ENCODE measurements around the gene GLRX2.
"Not testable (repeated sequence)": the region's sequence is repeated elsewhere in the genome, so short reads cannot be mapped to it uniquely, and the experiment has no call there.

The GLRX2 gene

GRCh38 chr1:193120604-193121166 is 15.5 kb upstream of the GLRX2 start:
- Histone ChIP-seq H3K4me3 (ENCODE audit: low read depth, low read length) (no peak overlapping the region), H3K4me1 (no peaks in the 10 kb centered on the region), H3K27me3 (no peaks in the 10 kb centered on the region), H3K36me3 (no peaks in the 10 kb centered on the region), H3K9me3 (no peaks in the 10 kb centered on the region)
- TF ChIP-seq, protein P1, sequence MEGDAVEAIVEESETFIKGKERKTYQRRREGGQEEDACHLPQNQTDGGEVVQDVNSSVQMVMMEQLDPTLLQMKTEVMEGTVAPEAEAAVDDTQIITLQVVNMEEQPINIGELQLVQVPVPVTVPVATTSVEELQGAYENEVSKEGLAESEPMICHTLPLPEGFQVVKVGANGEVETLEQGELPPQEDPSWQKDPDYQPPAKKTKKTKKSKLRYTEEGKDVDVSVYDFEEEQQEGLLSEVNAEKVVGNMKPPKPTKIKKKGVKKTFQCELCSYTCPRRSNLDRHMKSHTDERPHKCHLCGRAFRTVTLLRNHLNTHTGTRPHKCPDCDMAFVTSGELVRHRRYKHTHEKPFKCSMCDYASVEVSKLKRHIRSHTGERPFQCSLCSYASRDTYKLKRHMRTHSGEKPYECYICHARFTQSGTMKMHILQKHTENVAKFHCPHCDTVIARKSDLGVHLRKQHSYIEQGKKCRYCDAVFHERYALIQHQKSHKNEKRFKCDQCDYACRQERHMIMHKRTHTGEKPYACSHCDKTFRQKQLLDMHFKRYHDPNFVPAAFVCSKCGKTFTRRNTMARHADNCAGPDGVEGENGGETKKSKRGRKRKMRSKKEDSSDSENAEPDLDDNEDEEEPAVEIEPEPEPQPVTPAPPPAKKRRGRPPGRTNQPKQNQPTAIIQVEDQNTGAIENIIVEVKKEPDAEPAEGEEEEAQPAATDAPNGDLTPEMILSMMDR (IDR thresholded peaks at IDR 0.05; ENCODE audit: low read depth, low read length), result no peak
- no peak for DNase-seq

- H3K27me3 ChIP-seq, result no peaks in the 10 kb centered on the region
- H3K4me3 ChIP-seq (ENCODE audit: low read depth, low read length), result no peak overlapping the region
- TF ChIP-seq, protein P1 (IDR thresholded peaks at IDR 0.05; ENCODE audit: low read depth, low read length), result no peak
- DNase-seq, result no peak
- H3K36me3 ChIP-seq, result no peaks in the 10 kb centered on the region
- H3K9me3 ChIP-seq, result no peaks in the 10 kb centered on the region
- H3K4me1 ChIP-seq, result no peaks in the 10 kb centered on the region
These were observed 13.9 kb upstream of the GLRX2 start for GRCh38 chr1:193118803-193119730.

- no peaks in the 10 kb centered on the region for H3K9me3 ChIP-seq
- no peak overlapping the region for H3K4me3 ChIP-seq (ENCODE audit: low read depth, low read length)
- no peaks in the 10 kb centered on the region for H3K27me3 ChIP-seq
- TF ChIP-seq, protein P1 (IDR thresholded peaks at IDR 0.05; ENCODE audit: low read depth, low read length), result no peak
- no peak for DNase-seq
- H3K36me3 ChIP-seq, result no peaks in the 10 kb centered on the region
- H3K4me1 ChIP-seq, result no peaks in the 10 kb centered on the region
These were observed 13.0 kb upstream of the GLRX2 start for GRCh38 chr1:193118194-193118593.

- H3K9me3 ChIP-seq; H3K27me3 ChIP-seq; DNase-seq; H3K4me3 ChIP-seq (ENCODE audit: low read depth, low read length); H3K36me3 ChIP-seq; H3K4me1 ChIP-seq: not testable (repeated sequence)
These were observed 12.0 kb upstream of the GLRX2 start for GRCh38 chr1:193117167-193117566.

DNA sequence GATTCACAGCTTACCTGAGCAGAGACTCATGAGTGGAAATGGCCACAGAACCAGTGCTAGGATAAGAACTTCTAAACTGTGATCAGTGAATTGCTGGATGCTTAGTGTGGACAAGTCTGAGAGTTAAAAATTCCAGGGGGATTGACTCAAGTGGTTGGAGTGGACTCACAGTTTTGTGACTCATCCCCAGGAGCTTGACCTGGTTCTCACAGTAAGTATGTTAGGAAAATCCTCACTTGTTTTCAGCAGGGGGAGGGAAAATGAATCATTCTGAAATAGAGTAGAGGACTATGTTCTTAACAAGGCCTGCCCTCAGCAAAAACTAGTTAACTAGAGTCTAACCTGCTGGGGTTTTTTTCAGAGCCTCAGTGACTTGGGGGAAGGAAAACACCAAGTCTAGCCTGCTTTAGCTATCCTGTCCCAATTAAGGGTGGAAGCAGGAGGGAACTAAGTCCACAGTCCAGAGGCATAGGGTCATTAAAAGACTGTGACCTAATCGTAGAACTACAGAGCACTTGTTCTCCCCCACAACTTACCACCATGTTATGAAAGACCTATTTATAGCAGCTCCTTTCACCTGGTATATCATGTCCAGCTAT is 10.5 kb upstream of the GLRX2 start:
- no peaks in the 10 kb centered on the region for H3K9me3 ChIP-seq
- DNase-seq, result no peak
- TF ChIP-seq, protein P1 (IDR thresholded peaks at IDR 0.05; ENCODE audit: low read depth, low read length), result no peak
- no peaks in the 10 kb centered on the region for H3K27me3 ChIP-seq
- H3K4me3 ChIP-seq (ENCODE audit: low read depth, low read length), result no peak overlapping the region
- no peaks in the 10 kb centered on the region for H3K4me1 ChIP-seq
- H3K36me3 ChIP-seq, result no peaks in the 10 kb centered on the region

DNA sequence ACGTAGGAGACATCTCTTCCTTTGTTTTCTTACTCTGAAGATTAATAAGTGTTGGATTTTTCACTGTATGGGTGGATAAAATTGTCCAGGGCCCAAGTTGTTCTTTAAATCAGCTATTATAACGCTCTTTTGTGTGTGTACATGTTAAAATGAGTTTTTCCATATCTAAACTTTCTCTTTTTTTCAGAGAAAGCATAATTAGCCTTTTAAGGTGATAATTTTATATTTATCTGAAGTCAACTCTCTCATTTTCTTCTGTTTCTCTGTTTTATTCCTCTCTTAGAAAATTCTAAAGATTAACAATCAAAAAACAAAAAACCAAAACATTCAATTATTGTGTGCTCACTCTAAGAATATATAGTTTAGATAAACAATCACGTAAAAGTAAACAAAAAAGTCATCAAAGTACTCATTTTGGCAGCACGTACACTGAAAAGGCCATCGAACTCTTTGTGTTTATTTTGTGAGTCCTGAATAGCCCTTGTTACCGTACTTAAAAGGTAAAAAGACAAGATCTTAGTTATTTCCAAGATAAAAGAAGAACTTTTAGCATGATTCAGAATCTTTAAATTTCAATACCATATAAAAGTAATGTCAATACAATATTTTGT is 9.4 kb upstream of the GLRX2 start:
- TF ChIP-seq, protein P1 (IDR thresholded peaks at IDR 0.05; ENCODE audit: low read depth, low read length), result no peak
- H3K36me3 ChIP-seq, result no peaks in the 10 kb centered on the region
- no peak for DNase-seq
- no peak overlapping the region for H3K4me3 ChIP-seq (ENCODE audit: low read depth, low read length)
- H3K9me3 ChIP-seq, result no peaks in the 10 kb centered on the region
- no peaks in the 10 kb centered on the region for H3K27me3 ChIP-seq
- no peaks in the 10 kb centered on the region for H3K4me1 ChIP-seq

Data from BE2C (cell line).